TTC549 (cell line): Measurements from ENCODE around the gene C22orf42.
"Not testable (repeated sequence)": the region's sequence is repeated elsewhere in the genome, so short reads cannot be mapped to it uniquely, and the experiment has no call there.

Experiments used
- FAIRE-seq: peaks from 2 replicates; lab custom pipeline; 2012; peaks lifted over from hg19 to GRCh38; lab: Jason Lieb, UNC

C22orf42 gene

DNA sequence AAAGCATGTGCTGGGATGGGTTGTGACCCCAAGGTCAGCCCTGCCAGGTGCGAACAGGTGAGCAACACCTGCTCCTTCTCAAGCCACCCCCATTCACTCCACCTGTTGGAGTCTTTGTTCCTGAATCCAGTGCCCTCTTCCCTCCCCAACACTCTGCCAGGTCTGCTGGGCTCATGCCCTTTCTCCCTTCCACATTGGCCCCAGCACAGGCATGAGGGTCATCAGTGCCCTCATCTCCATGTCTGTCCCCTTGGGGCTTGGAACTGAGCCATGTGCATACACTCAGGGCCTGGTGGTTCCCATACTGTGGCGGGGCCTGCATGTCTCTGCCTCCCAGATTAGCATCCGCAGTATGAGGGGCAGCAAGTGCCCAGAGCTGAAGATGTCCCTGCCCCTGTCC is 26.7 kb upstream of the C22orf42 start:
- FAIRE-seq = no peak

DNA sequence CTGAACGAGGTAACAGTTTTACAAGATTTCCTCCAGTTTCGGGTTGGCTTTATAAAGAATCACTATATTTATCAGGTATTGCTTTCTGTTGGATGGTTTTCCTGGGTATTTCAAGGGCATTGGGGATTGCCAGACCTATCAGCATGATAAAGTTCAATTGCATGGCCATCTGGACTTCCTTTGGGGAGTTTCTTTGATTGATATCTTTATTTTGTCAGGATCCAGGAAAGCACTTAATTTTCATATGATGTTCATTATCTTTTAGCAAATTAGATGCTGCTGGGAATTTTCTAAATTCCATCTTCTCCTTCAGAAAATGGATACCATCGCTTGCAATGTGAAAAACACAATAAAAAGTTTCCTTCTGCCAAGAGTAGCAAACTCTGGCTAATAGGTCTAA is 24.5 kb upstream of the C22orf42 start:
- no peak for FAIRE-seq

DNA sequence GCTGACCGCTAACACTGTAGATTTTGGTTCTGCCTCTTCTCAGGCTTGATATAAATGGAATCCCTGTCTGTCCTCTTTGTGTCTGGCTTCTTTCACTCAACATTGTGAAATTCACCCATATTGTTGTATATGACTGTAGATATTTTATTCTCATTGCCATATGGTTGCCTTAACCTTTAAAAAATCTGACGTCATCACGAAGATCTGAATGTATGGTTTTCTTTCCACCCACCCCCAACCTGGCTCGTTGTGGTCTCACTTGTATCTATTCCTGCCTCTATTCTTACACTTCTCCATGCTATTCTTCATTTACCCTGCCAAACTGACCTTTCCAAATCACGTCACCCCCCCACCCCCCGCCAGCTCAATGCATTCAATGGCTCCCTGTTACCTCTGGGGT is 21.9 kb upstream of the C22orf42 start:
- FAIRE-seq = no peak

DNA sequence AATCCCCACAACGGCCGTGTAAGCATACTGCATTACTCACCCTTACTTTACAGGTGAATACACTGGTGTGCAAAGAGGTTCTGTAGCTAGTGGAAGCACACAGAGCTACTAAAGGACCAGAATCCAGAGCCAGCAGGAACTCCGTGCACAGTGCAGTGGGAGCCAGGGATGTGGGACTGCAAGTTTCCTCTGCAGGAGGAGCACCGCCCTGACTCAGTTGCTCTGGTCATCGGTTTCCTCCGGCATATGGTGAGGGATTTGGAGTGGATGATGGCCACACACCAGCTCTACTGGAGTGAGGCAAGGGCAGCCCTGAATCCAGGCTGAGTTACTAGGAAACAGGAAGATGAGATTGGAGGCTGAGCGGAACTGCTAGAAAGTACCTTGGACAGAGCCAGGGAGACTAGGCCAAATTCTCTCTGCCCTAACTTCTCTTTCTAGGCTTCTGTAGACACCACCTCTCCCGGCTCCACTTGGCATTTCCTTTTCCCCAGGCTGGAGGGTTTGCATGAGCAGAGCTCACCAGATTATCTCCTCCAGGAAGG is 18.2 kb upstream of the C22orf42 start:
- no peak for FAIRE-seq

DNA sequence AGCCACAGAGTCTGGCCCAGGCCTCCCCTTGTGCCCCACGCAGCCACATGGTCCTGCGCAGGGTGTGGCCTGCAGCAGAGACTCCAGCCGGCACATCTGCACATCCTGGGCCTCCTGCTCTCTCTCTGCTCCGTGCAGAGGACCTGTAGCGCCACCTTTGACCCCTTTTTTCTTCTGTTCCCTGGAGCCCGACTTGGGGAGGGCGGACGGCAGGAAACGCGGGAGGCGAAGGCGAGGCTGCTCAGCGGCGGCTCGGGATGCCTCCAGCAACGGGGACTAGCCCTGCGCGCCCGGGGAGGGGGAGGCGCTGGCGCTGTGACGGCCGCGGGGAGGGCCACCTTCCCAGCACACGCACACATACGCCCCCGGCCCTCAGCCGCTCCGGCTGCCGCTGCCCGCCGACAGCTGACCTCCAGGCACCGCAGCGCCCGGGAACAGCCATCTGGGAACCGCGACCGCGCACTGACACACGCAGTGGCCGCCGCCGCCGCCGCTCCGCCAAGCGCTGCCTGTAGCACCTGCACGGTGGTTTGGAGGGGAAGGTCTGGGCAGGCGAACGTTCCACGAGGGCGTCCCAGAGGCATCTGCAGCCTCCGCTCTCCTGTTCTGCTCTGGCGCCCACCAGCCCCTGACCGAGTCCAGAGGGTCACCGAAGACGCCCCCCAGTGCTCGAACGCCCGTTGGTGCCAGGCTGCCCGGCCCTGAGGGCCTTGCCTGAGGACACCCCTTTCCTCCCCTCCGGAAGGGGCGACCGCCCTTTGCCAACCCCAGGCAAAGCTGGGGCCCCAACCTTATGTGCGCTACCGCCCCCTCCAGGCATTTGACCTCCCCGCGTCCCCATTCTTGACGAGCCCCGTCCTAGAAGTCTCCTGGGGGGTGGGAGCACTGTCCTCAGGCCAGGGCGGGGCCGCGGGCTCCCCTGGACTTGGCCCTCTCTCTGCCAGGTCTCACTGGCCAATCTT is 16.9 kb upstream of the C22orf42 start:
- no peak for FAIRE-seq

DNA sequence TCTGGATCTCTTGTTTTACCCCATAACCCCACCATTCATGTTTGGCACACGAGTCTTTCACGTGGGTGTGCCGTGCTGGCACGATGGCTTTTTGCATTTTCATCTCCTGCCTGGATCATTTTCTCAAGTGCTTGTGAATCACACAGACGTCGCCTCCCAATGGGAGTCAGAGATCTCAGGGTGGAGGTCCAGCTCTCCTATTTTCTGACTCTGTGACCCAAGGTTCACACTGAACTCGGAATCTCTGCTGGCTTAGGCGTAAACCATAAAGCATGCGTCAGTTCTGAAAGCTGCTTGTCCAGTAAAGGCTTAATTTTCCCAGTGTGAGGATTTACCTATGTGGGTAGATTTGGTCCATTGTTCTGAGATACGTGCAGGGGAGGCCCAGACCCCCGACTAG is 16.0 kb upstream of the C22orf42 start:
- no peak for FAIRE-seq

DNA sequence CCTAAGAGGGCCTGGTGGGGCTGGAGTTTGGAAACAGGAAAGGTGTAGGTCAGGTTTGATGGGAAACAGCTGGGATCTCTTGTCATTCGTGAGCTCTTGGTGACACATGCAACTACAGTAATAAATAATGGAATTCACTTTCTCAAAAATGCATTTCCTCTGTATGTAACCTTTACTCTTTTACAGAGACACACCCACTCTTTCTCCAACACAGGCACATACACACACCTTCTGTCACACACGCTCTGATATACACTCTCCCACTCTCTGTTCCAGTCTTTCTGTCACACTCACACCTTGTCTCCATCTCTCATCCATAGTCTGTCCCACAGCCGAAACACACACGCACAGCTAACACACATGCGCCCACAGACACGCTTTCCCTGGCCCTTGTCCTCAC is 6.6 kb upstream of the C22orf42 start:
- FAIRE-seq = no peak

DNA sequence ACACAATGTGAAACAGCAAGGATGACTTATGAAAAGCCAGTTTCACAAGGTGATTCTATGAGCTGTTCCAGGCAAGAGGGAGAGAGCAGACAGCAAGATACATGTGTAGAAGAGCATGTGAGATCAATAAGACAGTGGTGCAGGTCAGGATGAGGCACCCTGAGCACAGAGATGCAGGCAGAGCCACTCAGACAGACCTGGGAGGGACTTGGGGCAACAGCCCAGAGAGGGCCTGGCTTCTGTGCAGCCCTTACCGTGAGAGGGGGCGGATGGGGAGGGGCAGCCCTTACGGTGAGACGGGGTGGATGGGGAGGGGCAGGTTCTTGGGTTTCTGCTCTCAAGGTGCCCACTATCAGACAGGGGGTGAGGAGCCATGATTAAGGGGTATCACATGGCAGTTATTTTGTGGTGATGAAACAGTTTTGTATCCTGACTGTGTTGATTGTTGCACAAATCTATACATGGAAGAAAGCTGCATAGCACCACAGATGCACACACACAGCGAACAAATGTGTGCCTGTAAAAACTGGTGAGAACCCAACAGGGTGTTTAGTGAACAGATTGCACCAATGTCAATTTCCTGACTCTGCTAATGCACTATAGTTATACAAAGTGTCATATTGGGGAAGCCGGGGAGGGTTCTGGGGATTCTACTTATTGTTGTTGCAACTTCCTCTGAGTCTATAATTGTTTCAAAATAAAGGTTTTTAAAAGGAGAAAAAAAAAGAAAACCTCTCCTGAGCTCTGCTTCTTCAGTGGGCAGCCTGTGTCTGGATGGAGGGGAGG is 5.2 kb upstream of the C22orf42 start:
- FAIRE-seq = no peak

DNA sequence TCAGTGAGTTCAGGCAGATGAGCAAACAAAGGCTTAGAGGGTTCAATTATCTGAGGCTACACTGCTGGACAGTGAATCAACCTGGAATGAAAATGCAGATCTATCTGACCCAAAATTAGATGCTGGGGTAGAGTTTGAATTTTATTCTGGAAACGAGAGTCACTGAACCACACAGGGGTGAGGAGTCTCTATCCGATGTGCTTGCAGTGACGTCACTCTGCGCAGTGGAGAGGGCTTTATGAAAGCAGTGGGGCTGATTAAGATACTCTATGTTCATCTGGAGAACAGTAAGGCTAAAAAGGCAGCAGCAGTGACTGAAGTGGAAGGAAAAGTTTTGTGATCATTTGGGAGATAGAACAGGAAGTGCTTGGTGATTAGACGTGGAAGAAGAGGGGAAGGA is 1.3 kb upstream of the C22orf42 start:
- FAIRE-seq = not testable (repeated sequence)

DNA sequence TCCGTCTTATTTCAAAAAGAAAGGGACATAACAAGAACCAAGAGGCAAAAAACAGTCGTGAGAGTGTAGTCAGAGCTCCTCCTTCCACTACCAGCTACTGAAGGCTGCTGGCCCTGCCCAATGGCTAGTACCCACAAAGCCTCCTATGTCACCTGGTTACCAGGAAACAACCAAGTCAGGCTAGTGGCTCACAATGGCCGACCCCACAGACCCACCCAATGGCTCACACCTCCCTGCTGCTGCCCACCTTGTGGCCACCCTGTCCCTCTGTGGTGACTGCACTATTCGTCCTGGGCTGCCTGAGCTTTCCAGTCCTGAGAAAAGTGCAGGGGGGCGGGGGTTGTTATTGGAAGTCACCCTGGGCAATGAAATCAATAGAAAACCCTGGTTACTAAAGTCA is 1.5 kb downstream of the C22orf42 start:
- FAIRE-seq = not testable (repeated sequence)

DNA sequence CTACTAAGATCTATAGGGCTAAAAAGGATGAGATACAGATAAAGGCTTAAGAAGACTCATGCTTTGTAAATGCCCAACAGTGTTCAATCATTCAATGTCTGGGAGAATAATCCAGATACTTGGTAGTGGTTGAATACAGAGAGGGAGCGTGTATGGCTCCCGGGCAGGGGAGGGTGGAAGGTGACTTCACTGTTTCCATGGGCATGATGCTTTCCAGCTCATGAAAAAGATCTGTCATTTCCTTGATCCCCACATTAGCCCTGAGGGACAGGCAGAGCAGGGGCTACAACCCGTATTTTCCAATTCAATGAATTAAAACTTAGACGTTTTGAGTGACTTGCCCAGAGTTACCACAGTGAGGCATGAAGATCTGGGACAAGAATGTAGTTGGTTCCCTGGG is 4.4 kb downstream of the C22orf42 start:
- not testable (repeated sequence) for FAIRE-seq

DNA sequence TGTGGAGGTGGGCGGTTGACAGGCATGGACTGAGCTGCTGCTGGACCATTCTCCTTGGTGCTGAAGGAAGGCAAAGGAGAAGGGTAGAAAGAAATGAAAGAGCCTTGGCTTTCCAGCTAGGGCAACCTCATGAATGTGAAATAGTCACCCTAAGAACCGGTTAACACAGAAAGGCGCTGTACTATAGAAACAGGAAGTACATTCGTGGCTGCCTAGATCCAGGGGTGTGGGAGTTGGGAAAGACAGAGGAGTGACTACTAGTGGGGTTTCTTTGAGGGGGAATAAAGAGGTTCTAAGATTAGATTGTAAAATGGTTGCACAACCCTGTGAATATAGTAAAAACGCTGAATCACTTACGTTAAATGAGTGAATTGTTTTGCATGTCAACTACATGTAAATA is 7.5 kb downstream of the C22orf42 start:
- FAIRE-seq = not testable (repeated sequence)

DNA sequence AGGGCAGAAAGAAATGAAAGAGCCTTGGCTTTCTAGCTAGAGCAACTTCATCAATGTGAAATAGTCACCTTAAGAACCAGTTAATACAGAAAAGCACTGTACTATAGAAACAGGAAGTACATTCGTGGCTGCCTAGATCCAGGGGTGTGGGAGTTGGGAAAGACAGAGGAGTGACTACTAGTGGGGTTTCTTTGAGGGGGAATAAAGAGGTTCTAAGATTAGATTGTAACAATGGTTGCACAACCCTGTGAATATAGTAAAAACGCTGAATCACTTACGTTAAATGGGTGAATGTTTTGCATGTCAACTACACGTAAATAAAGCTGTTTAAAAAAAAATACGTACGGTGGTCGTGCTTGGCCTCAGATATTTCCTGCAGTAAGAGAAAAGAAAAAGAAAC is 8.5 kb downstream of the C22orf42 start:
- FAIRE-seq = not testable (repeated sequence)

DNA sequence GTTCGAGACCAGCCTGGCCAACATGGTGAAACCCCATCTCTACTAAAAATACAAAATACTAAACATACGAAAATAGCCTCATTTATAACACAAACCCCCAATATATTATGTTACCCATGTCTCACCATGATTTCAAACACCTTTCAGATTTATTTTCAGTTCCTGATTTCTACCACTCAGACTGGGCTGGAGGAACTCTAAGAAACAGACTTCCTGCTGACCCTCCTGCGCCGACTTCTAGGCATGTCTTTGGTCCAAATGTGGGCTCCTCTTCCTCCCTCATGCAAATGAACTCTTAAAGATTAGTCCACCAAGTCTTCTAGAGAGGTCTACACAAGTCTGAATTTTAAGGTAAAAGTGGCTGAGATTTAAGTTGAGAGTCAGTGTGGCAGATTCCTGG is 10.7 kb downstream of the C22orf42 start:
- not testable (repeated sequence) for FAIRE-seq

DNA sequence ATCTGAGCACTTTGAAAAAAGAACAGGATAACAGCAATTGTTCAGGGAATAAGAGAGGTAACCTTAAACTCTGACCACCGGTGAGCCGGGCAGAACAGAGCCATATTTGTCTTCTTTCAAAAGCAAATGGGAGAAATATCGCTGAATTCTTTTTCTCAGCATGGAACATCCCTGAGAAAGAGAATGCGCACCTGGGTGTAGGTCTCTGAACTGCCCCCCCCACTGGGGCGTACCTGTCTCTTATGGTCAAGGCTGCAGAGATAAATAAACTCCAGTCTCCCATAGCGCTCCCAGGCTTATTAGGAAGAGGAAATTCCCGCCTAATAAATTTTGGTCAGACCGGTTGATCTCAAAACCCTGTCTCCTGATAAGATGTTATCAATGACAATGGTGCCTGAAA is 12.0 kb downstream of the C22orf42 start:
- not testable (repeated sequence) for FAIRE-seq

DNA sequence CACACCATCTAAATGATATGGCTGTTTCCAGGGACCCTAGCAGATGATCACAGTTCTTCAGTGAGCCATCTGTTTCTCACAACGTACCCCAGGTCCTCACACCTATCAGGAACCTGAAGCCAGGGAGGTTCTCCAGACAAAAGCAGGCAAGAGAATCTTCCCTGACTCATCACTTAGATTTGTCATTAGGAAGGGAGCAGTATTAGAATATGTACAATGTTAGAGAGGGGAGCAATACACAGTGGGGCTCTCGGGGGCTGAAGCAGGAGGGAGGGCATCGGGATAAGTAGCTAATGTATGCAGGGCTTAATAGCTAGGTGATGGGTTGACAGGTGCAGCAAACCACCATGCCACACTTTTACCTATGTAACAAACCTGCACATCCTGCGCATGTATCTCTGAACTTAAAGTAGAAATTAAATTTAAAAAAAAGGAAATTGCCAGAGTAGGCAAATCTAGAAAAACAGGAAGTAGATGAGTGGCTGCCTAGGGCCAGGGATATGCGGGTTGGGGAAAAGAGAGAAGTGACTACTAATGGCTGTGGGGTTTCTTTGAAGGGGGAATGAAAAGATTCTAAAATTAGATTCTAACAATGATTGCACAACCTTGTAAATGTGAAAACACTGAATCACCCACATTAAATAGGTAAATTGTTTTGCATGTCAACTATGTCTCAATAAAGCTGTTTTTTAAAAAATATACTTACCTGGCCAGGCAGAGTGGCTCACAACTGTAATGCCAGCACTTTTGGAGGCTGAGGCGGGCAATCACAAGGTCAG is 14.4 kb downstream of the C22orf42 start:
- FAIRE-seq = no peak

DNA sequence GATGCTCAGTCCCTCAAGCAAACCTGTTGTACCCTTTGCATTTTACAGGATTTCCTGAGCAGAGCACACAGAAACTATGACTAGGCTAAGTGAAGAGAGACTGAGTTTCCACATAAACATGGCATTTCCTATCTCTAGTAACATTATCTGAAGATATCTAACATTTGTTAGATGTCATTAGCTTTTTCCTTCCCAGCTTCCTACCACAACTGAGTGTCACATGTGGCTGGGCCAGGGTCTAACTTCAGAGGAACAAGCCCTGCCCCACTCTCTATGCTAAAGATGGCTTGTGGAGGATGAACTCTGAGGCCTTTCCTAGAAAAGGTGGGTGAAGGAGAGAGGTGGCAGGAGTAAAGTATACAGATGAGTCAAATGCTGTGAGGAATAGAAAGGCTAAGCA is 16.5 kb downstream of the C22orf42 start:
- no peak for FAIRE-seq

DNA sequence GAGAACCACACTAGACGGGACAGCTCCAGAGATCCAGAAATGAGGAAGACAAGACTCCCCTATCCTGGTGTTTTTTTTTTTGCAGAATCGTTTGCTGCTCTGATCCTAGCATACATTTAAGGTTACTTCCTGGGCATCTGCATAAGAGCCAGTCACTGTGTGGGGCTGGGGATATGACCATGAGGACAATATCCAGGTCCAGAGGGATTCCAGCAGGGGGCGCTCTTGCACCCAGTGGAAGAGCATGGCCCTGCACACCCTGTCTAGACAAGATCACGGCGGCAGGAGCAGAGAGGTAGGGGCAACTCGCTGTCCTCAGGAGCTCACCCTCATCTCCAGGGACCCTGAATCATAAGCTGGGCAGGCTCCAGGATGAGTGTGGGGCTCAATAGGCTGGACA is 18.4 kb downstream of the C22orf42 start:
- not testable (repeated sequence) for FAIRE-seq

DNA sequence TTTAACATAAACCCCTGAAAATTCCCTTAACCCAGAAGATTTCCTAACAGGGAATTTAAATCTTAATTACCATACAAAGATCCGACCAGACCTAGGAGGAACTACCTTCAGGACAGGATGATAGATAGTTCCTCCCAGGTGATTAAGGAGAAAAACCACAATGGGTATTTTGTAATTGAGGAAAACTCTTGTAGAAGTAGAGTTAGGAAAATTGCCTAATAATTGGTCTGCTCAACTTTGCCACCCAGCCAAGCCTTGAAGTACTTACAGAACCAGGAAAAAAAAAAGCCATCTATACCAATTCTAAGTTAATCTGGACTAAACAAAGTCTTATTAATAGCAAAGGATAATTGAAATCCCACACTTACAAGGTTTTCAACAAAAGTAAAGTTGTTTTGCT is 20.5 kb downstream of the C22orf42 start:
- not testable (repeated sequence) for FAIRE-seq

DNA sequence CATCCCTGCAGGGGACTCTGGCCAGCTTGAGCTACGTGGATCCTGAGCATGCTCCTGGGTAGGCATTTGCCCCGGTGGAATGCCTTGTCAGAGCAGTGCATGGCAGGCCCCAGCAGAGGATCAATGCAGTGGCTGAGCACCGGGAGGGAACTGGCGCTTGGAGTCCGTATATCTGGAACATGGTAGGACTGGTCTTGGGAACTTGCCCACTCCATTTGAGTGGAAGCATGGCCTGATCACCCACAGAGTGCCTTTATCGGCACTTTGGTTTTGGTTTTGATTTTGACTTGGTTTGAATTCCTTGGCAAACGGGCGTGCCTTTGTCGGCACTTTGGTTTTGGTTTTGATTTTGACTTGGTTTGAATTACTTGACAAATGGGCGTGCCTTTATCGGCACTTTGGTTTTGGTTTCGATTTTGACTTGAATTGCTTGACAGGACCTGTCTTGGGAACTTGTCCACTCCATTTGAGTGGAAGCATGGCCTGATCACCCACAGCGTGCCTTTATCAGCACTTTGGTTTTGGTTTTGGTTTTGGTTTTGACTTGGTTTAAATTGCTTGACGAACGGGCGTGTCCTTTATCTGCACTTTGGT is 21.3 kb downstream of the C22orf42 start:
- not testable (repeated sequence) for FAIRE-seq

DNA sequence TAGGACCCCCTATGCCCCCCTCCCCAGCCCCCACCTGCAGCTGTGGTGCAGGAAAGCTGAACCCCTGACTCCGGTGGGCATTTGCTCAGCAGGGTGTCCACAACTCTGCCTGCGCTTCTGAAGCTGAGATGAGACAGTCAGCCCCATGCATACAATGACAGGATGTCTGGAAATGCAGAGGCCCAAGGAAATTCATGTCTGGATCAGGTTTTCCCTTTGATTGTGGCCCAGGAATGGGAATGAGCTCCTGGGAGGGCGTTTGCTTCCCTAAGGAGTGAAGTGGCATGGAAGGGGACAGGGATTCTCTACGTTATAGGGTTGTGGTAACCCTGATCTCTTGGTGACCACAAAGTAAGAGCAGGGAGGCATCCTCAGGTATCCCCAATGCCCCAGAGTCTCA is 22.2 kb downstream of the C22orf42 start:
- FAIRE-seq = not testable (repeated sequence)

DNA sequence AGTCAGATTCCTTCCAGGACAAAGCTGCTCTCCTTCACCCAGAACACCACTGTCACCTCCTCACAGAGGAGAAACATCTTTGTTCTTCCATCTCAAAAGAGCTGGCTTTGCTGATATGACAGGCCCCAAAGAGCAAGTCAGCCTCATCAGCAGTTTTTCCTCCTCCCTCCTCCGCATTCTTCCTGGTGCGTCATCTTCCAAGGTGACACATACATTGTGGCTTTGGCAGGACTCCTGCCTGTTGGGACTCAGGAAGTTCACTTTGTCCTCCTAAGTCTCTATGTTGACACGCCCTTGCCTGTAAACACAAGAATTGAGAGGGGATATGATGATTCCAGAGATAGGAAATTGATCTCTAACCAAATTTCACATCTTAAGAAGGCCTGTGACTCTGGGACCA is 23.1 kb downstream of the C22orf42 start:
- not testable (repeated sequence) for FAIRE-seq
